ENCODE results near the gene MUSK.

DNA sequence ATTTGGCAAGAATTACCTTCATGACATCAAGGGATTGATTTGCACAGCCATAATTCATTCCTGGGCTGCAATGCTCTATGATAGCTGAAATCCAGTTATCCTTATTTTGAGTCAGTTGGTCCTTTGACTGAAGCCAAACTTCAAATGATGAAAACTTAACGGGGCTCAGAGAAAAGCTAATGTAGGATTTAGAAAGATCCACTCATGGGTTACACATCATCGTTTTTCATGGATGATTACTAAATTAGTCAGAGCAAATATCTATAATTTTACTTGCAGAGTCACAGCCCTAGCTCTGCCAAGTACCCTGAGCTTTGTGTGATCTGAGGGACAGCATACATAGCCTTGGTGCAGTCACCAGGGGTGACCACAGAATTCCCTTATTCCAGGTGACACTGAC lies 27.3 kb upstream of the MUSK start:
- TF ChIP-seq, protein P1, sequence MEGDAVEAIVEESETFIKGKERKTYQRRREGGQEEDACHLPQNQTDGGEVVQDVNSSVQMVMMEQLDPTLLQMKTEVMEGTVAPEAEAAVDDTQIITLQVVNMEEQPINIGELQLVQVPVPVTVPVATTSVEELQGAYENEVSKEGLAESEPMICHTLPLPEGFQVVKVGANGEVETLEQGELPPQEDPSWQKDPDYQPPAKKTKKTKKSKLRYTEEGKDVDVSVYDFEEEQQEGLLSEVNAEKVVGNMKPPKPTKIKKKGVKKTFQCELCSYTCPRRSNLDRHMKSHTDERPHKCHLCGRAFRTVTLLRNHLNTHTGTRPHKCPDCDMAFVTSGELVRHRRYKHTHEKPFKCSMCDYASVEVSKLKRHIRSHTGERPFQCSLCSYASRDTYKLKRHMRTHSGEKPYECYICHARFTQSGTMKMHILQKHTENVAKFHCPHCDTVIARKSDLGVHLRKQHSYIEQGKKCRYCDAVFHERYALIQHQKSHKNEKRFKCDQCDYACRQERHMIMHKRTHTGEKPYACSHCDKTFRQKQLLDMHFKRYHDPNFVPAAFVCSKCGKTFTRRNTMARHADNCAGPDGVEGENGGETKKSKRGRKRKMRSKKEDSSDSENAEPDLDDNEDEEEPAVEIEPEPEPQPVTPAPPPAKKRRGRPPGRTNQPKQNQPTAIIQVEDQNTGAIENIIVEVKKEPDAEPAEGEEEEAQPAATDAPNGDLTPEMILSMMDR (IDR thresholded peaks at IDR 0.05) = no peak
- TF ChIP-seq POLR2A (IDR thresholded peaks at IDR 0.05; ENCODE audit: low read depth) = no peak

Measured in esophagus muscularis mucosa (tissue), 3 donors.